Body of pancreas (tissue), 4 donors: ENCODE results near the gene DHRS11.

ENCODE experiments used
- POLR2A ChIP-seq, 3 donors: fragments of 450-650 bp; IDR thresholded peaks; one replicate each; pipeline ENCODE4 v1.6.1; 2016; ENCODE audit warnings: antibody characterized with exemption in 3 of 3, mild to moderate bottlenecking in 2 of 3
- TF ChIP-seq, protein P1 (sequence below), 7 experiments: fragments of 450-650 bp in 4 of 7; fragments of 200-600 bp in 3 of 7; sonication (generic) in 3 of 7; IDR thresholded peaks; one replicate each; pipeline ENCODE4 v1.5.1; 2016 to 2019; ENCODE audit warnings: antibody characterized with exemption in 7 of 7

DNA sequence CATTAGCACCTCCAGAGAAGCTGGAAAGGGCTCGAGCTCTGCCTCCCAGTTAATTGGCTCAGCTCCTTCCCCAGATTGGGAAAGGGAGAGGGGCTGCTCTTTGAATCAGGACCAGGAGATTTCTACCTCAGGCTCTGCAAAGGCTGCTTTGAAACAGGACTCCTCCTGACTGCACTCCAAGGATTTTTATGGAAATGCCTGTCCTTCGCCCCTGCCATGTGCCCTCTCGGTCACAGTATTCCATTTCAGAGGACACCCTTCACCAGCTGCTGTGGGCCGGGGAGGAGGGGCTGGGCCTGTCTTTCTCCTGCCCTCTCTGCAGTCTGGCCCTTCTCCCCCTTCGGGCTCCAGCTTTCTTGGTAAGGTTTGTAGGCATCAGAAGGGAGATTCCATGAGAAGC is 23.3 kb downstream of the DHRS11 start:
- TF ChIP-seq POLR2A (IDR thresholded peaks at IDR 0.05): no peak
- TF ChIP-seq, protein P1, sequence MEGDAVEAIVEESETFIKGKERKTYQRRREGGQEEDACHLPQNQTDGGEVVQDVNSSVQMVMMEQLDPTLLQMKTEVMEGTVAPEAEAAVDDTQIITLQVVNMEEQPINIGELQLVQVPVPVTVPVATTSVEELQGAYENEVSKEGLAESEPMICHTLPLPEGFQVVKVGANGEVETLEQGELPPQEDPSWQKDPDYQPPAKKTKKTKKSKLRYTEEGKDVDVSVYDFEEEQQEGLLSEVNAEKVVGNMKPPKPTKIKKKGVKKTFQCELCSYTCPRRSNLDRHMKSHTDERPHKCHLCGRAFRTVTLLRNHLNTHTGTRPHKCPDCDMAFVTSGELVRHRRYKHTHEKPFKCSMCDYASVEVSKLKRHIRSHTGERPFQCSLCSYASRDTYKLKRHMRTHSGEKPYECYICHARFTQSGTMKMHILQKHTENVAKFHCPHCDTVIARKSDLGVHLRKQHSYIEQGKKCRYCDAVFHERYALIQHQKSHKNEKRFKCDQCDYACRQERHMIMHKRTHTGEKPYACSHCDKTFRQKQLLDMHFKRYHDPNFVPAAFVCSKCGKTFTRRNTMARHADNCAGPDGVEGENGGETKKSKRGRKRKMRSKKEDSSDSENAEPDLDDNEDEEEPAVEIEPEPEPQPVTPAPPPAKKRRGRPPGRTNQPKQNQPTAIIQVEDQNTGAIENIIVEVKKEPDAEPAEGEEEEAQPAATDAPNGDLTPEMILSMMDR (IDR thresholded peaks at IDR 0.05): no peak
